GM18508 (cell line): Measurements from ENCODE around the gene CCDC186.
"Not testable (repeated sequence)": the region's sequence is repeated elsewhere in the genome, so short reads cannot be mapped to it uniquely, and the experiment has no call there.

Experiments
- ATAC-seq: cut with Tn5 transposase; IDR thresholded peaks from one replicate; pipeline ENCODE4 v1.9.1; 2021; ENCODE audit warnings: moderate number of reproducible peaks; ENCODE audit not compliant: insufficient read depth, unreplicated experiment

CCDC186 gene

DNA sequence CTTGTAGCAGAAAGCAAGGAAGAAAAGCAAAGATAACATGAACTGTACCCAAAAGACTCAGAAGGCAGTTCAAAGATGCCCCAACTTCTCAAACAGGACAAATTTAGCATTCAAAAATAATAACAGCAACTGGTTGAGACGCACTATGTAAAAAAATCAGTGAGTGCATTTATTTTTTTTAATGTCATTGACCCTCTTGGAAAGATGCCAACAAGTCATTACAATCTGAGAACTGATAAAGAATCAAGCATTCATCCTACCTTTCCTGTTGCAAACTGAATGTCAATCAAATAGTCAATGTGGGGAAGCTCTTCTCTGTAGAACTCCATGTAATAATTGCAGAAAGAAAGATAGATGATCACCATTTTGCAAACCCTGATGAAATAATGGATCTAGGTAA, 1.7 kb upstream of the CCDC186 start:
- no peak for ATAC-seq

GRCh38 chr10:114174695-114175188, 739 bp upstream of the CCDC186 start:
- peak; percentile 19 for ATAC-seq

GRCh38 chr10:114173603-114173920, 441 bp downstream of the CCDC186 start:
- ATAC-seq = no peak

DNA sequence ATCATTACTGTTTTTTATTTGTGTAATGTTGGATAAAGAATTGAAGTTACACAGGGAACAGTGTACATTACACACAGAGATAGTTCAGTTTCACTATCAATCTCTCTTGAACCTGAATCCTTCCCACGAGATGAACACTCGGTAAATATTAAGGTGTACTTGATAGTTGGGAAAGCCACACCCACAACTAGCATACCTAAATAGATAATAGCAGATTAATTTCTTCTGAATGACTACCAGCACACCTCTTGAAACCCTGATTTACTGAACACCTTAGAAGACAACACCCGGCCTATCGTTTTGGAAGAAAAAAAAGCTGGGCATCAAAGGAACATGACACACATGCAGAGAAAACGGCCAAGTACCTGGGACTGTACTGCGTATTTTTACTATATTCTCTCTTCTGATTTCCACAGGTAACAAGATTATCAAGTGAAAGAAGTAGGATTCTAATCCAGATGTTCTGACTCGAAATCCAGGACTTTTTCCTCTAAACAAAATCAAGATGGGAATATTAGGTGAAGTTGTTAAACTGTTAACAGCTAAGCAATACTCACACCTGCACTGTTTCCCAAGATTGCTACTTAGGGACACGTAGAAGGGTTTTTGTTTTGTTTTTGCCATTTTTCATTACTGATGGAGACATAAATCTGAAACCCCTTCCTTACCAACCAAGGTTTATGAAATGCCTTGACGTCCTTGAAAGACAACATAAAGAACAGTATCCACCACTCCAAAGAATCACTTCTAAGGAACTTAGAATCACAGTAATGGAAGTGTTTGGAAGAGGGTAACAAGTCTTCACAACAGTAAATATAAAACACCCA, 1.0 kb downstream of the CCDC186 start:
- ATAC-seq = no peak

DNA sequence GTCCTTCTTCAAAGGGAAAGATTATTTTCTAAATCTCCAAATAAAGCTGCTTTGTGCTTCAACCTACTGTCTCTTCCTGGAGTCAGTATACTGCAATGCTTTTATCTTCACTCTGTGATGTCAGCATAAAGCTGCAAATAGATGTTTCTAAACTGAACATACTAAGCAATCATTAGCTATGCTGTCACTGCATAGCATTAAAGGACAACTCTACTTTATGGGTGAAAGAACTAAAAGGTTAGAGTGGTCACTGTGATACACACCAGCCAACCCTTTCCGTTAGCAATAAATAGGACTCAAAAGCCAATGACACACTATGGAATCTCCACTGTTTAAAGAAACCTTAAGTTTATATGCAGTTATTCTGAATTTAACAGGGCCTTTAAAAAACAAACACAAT, 1.8 kb downstream of the CCDC186 start:
- no peak for ATAC-seq

- no peak for ATAC-seq
Observed at GRCh38 chr10:114168450-114169009, 5.5 kb downstream of the CCDC186 start.

DNA sequence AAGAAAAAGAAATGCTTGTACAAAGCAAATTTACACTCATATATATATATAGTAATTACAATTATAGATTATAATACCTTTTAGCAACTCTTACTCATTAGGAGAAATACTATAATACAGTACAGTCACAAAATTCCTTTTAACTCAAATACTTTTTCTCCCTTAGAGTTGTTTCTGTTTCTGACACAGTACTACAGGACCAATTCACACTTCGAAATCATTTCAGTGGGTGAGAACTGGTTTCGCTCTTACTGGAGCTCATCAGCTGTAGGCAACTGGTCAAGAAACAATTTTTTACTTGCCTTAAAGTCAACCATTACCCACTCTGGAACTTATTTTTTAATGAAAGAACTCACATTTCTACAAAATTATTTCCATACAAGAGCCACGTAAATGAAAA, 6.0 kb downstream of the CCDC186 start:
- ATAC-seq = no peak

- no peak for ATAC-seq
Observed at GRCh38 chr10:114166494-114166893, 7.5 kb downstream of the CCDC186 start.

- no peak for ATAC-seq
Observed at GRCh38 chr10:114166043-114166442, 8.0 kb downstream of the CCDC186 start.

GRCh38 chr10:114163062-114163461, 10.9 kb downstream of the CCDC186 start:
- no peak for ATAC-seq

GRCh38 chr10:114157912-114158311, 16.1 kb downstream of the CCDC186 start:
- ATAC-seq = no peak

- no peak for ATAC-seq
Observed at GRCh38 chr10:114151892-114152291, 22.1 kb downstream of the CCDC186 start.

- ATAC-seq = no peak
Observed at GRCh38 chr10:114151486-114151885, 22.5 kb downstream of the CCDC186 start.

GRCh38 chr10:114149476-114149875, 24.5 kb downstream of the CCDC186 start:
- ATAC-seq = not testable (repeated sequence)

DNA sequence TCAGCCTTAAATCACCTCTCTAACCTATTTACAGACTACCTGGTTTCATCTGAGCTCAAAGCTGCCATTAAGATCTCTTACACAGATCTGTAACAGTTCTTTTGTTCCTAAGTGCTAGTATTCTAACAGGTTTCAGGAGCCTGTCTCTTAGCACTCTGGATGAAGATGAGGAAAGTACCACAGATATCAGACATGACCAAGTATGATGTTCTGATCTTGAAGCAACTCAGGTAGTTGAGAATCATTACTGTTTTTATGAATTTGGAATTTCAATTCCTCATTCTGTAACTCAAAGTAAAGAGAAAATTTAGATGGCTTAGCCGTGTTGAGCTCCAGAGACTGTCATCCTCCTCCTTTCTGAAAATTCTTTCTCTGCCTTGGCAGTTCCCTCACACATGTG, 30.8 kb downstream of the CCDC186 start:
- ATAC-seq = no peak

DNA sequence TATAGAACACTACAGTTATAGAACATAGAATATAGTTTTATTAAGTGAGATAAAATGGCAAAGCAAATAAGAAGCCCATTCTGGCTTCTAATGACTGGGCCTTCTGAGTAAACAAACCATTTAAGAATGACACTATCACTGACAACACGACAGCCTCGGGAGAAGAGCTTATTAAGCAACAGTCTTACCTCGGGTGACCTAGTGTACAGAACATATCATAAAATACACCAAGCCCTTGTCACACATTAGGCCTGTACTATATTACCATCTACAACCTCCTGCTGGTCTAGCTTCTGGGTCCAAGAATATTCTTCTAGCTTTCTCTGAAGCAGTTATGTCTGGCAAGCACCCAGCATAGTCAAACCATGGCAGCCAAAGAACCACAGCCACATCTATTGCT, 32.0 kb downstream of the CCDC186 start:
- no peak for ATAC-seq

- not testable (repeated sequence) for ATAC-seq
Observed at GRCh38 chr10:114140827-114141226, 33.2 kb downstream of the CCDC186 start.

DNA sequence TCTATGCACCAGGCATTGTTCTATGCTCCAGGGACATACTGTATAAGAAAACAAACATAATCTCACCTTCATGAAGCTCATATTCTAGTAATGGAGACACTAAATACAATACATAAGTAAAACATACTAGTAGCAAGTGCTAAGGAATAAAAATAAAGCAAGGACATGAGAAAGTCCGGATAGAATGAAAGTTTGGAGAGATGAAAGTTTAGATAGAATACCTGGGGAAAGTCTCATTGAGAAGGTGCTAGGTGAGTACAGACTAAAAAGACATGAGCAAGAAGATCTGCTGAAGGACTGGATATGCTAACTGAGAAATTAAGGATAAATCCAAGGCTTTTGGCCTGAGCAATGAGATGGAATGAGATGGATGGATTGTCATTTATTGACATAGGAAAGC, 34.0 kb downstream of the CCDC186 start:
- no peak for ATAC-seq

- ATAC-seq = no peak
Observed at GRCh38 chr10:114138581-114138980, 35.4 kb downstream of the CCDC186 start.

DNA sequence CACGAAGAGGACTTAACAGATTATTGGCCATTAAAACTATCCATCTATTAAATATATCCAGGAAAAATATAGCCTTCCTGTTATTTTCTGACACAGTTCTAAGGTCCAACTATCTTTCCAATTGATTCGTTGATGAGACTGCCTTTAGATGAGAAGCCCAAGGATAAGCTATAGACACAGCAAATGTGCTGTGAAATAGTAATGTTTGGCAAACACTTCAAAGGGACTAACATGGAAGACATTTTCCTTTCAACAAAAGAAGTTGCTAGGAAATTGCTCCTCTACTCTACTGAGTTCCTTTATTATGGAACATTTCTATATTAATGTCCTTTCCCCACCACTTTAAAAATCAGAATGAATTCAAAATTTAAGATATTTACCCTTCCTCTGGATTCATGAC, 38.5 kb downstream of the CCDC186 start:
- ATAC-seq = no peak

DNA sequence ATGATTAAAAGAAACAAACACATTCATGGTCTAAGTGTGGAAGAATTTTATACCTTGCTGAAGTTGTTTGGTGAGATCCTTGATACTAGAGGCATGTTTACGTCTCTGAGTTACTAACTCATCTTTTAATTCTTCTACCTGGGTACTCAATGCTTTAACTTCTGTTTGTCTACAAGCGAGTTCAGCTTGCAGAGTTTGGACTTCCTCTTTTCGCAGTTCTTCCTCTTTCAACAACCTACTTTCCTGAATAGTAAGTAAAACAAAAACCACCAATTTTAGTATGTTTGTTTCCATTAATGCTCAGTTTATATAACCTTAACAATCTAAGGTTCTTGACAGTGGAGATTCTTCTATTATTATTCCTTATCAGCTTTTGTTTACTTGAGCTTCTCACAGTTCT, 42.9 kb downstream of the CCDC186 start:
- ATAC-seq = peak; percentile 77

DNA sequence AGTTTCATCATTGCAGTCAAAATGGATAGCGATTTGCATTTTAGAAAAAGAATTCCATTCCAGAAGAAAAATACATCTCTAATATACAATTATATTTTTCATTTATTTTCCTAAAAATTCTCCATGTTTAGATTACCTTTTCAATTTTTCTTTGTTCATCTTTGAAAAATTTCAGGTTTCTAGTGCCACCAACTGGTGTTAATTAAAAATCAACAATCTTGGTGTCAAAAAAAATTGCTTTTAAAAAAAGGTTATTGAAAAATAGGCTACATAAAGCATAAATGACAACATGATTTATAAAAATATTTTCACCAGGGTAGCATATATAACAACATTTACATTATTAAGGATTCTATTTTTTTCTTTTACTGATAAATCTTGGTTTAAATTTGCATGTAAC, 53.0 kb downstream of the CCDC186 start:
- no peak for ATAC-seq
